OCI-LY7 (cell line): ENCODE measurements around the gene TRMT1. TPM values are rescaled to one million over a fixed set of nuclear protein-coding genes. Genes with fewer than 3 reads are reported as not detected.

Experiments
- BruUV-seq: library from RNA; stranded (reverse); fragments of 400-500 nt; replicated peaks from 2 replicates; lab custom pipeline; 2021; lab: Mats Ljungman, UMichigan
- CTCF ChIA-PET: fragments of 300-600 bp; sonication (Branson Sonifier 250); formaldehyde crosslinking; loops from one replicate; lab custom pipeline; 2022; ENCODE audit warnings: antibody characterized with exemption; ENCODE audit not compliant: unreplicated experiment; lab: Charles Lee
- POLR2A ChIA-PET: fragments of 300-600 bp; sonication (Branson Sonifier 250); formaldehyde crosslinking; loops from one replicate; lab custom pipeline; 2022; ENCODE audit warnings: antibody characterized with exemption; lab: Charles Lee
- DNase-seq: peaks from one replicate; pipeline ENCODE4 v3.0.0-alpha.2; 2015; ENCODE audit warnings: low spot score
- H2AFZ ChIP-seq: fragments of 200-600 bp; sonication (generic), shearing (Covaris generic); 2 replicates; pipeline ENCODE4 v1.6.1; 2014; ENCODE audit warnings: mild to moderate bottlenecking, antibody characterized with exemption, low read length, moderate library complexity
- H3K27ac ChIP-seq: fragments of 200-600 bp; sonication (generic); 2 replicates; pipeline ENCODE4 v1.5.1; 2014; ENCODE audit warnings: mixed run types, low read depth, mild to moderate bottlenecking, moderate library complexity, low read length, inconsistent platforms; ENCODE audit not compliant: poor library complexity, severe bottlenecking
- H3K36me3 ChIP-seq: fragments of 200-600 bp; sonication (generic); 2 replicates; pipeline ENCODE4 v1.6.1; 2014; ENCODE audit warnings: mild to moderate bottlenecking, antibody characterized with exemption, low read length, moderate library complexity, mixed read lengths; ENCODE audit not compliant: insufficient read depth
- H3K4me1 ChIP-seq: fragments of 200-600 bp; sonication (generic); 2 replicates; pipeline ENCODE4 v1.5.1; 2014; ENCODE audit warnings: mild to moderate bottlenecking, low read length; ENCODE audit not compliant: insufficient read depth, poor library complexity, severe bottlenecking
- H3K4me2 ChIP-seq: fragments of 200-600 bp; sonication (generic); 2 replicates; pipeline ENCODE4 v1.6.1; 2014; ENCODE audit warnings: mild to moderate bottlenecking, low read length
- H3K4me3 ChIP-seq: fragments of 200-600 bp; sonication (generic); 2 replicates; pipeline ENCODE4 v1.5.1; 2014; ENCODE audit warnings: mild to moderate bottlenecking, low read depth, low read length; ENCODE audit not compliant: poor library complexity, severe bottlenecking
- H3K79me2 ChIP-seq: fragments of 200-600 bp; sonication (generic); 2 replicates; pipeline ENCODE4 v1.6.1; 2016; ENCODE audit warnings: low read depth, mild to moderate bottlenecking, low read length, moderate library complexity, mixed read lengths; ENCODE audit not compliant: insufficient read depth
- H3K9me2 ChIP-seq: fragments of 200-600 bp; sonication (generic); 2 replicates; pipeline ENCODE4 v1.6.1; 2016; ENCODE audit warnings: mild to moderate bottlenecking, low read length, mixed read lengths; ENCODE audit not compliant: insufficient read depth
- H3K9me3 ChIP-seq: fragments of 200-600 bp; sonication (generic); 2 replicates; pipeline ENCODE4 v1.6.1; 2014; ENCODE audit warnings: mild to moderate bottlenecking, mixed run types, low read length, mixed read lengths
- H4K20me1 ChIP-seq: fragments of 200-600 bp; sonication (generic); 2 replicates; pipeline ENCODE4 v1.6.1; 2014; ENCODE audit warnings: mild to moderate bottlenecking, antibody characterized with exemption, low read length, moderate library complexity, mixed read lengths; ENCODE audit not compliant: insufficient read depth
- EZH2phosphoT487 ChIP-seq: fragments of 200-600 bp; sonication (generic); IDR thresholded peaks from 2 replicates; pipeline ENCODE4 v1.6.1; 2018; ENCODE audit warnings: low read depth, borderline replicate concordance, mild to moderate bottlenecking, mixed run types, antibody characterized with exemption, low read length, moderate library complexity, mixed read lengths
- intact Hi-C: fragments of 100-400 bp; cut with micrococcal nuclease; formaldehyde crosslinking; loops from one replicate; pipeline ENCODE4 v1.10.0; 2022; ENCODE audit not compliant: unreplicated experiment
- total RNA-seq, 2 experiments: library from RNA; depleted of rRNA in 1 of 2; stranded (reverse); fragments of >200 nt in 1 of 2; shearing (Covaris generic) in 1 of 2; gene quantifications; 2 replicates each; pipeline ENCODE4 v1.2.3, GENCODE V29; 2014 to 2022
- TF ChIP-seq, protein P1 (sequence below): fragments of 200-600 bp; sonication (generic); conservative IDR thresholded peaks from 2 replicates; pipeline ENCODE4 v1.5.1; 2014; ENCODE audit warnings: mild to moderate bottlenecking, antibody characterized with exemption, low read length, moderate library complexity, mixed read lengths

The TRMT1 gene
- total RNA-seq, 2 experiments from 2014 or later, result 50.4 to 56.8 TPM

- H2AFZ ChIP-seq, result no peak overlapping the region
- H3K4me1 ChIP-seq, result peaks cover 6% of the 10 kb centered on the region
- no peak overlapping the region for H3K4me3 ChIP-seq
- H3K79me2 ChIP-seq, result no peaks in the 10 kb centered on the region
- ChIA-PET CTCF (no interaction called here), POLR2A (no interaction called here)
- no peaks in the 10 kb centered on the region for H4K20me1 ChIP-seq
- TF ChIP-seq, protein P1, sequence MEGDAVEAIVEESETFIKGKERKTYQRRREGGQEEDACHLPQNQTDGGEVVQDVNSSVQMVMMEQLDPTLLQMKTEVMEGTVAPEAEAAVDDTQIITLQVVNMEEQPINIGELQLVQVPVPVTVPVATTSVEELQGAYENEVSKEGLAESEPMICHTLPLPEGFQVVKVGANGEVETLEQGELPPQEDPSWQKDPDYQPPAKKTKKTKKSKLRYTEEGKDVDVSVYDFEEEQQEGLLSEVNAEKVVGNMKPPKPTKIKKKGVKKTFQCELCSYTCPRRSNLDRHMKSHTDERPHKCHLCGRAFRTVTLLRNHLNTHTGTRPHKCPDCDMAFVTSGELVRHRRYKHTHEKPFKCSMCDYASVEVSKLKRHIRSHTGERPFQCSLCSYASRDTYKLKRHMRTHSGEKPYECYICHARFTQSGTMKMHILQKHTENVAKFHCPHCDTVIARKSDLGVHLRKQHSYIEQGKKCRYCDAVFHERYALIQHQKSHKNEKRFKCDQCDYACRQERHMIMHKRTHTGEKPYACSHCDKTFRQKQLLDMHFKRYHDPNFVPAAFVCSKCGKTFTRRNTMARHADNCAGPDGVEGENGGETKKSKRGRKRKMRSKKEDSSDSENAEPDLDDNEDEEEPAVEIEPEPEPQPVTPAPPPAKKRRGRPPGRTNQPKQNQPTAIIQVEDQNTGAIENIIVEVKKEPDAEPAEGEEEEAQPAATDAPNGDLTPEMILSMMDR, result no peak
- TF ChIP-seq EZH2phosphoT487, result no peak
- no peaks in the 10 kb centered on the region for H3K36me3 ChIP-seq
- H3K27ac ChIP-seq, result no peak overlapping the region
- H3K9me2 ChIP-seq, result no peaks in the 10 kb centered on the region
- intact Hi-C loops, result no loop called here
- no peak for DNase-seq
- BruUV-seq, result no TSS peak
- no peaks in the 10 kb centered on the region for H3K9me3 ChIP-seq
- no peak overlapping the region for H3K4me2 ChIP-seq
Measured at GRCh38 chr19:13076787-13077186, 39.8 kb downstream of the TRMT1 start.

DNA sequence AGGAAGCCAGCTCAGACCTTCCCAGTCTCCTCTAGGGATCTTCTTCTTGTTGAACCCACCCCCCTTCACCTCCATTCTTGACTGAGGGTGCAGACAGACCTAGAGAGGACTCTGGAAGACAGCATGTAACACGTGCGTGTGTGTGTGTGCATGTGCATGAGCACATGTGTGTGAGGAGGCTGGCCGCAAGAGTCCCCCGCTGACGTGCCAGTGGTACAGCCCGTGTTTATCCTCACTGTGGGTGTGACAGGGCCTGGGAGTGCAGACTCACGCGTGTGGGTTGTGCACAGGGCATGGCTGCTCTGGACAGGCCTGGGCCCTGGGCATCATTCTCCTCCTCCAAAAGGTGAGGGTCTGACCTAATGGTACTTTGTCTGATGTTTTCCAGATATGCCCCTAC is 40.2 kb downstream of the TRMT1 start:
- no peak for DNase-seq
- Histone ChIP-seq H3K4me3 (no peak overlapping the region), H3K4me2 (no peak overlapping the region), H4K20me1 (no peaks in the 10 kb centered on the region), H3K79me2 (no peaks in the 10 kb centered on the region), H3K4me1 (peaks cover 6% of the 10 kb centered on the region), H3K36me3 (no peaks in the 10 kb centered on the region), H2AFZ (no peak overlapping the region), H3K9me3 (no peaks in the 10 kb centered on the region), H3K9me2 (no peaks in the 10 kb centered on the region), H3K27ac (no peak overlapping the region)
- BruUV-seq, result no TSS peak
- intact Hi-C loops, result no loop called here
- ChIA-PET CTCF (no interaction called here), POLR2A (no interaction called here)
- TF ChIP-seq, protein P1, result no peak
- no peak for TF ChIP-seq EZH2phosphoT487

GRCh38 chr19:13074378-13074777 is 42.2 kb downstream of the TRMT1 start:
- ChIA-PET CTCF (no interaction called here), POLR2A (no interaction called here)
- H2AFZ ChIP-seq, result no peak overlapping the region
- H3K79me2 ChIP-seq, result no peaks in the 10 kb centered on the region
- no peaks in the 10 kb centered on the region for H4K20me1 ChIP-seq
- H3K27ac ChIP-seq, result no peak overlapping the region
- TF ChIP-seq, protein P1, result no peak
- TF ChIP-seq EZH2phosphoT487, result no peak
- H3K4me3 ChIP-seq, result no peak overlapping the region
- intact Hi-C loops, result no loop called here
- H3K9me3 ChIP-seq, result no peaks in the 10 kb centered on the region
- no TSS peak for BruUV-seq
- no peaks in the 10 kb centered on the region for H3K9me2 ChIP-seq
- H3K4me1 ChIP-seq, result peaks cover 6% of the 10 kb centered on the region
- DNase-seq, result no peak
- H3K36me3 ChIP-seq, result no peaks in the 10 kb centered on the region
- H3K4me2 ChIP-seq, result no peak overlapping the region
